Purkinje cell (primary cell): ENCODE measurements around the gene SLC2A2. TPM values are rescaled to one million over a fixed set of nuclear protein-coding genes. Genes with fewer than 3 reads are reported as not detected.

Experiments used
- polyA plus RNA-seq: library from polyadenylated mRNA; unstranded; fragments of >200 nt; fragmentation: Nextera tagmentation; gene quantifications from 2 replicates; pipeline ENCODE4 v1.2.1, GENCODE V29; 2014

SLC2A2 gene
- polyA plus RNA-seq = 0.09 TPM in 1 of 2 replicates, not detected in the other

DNA sequence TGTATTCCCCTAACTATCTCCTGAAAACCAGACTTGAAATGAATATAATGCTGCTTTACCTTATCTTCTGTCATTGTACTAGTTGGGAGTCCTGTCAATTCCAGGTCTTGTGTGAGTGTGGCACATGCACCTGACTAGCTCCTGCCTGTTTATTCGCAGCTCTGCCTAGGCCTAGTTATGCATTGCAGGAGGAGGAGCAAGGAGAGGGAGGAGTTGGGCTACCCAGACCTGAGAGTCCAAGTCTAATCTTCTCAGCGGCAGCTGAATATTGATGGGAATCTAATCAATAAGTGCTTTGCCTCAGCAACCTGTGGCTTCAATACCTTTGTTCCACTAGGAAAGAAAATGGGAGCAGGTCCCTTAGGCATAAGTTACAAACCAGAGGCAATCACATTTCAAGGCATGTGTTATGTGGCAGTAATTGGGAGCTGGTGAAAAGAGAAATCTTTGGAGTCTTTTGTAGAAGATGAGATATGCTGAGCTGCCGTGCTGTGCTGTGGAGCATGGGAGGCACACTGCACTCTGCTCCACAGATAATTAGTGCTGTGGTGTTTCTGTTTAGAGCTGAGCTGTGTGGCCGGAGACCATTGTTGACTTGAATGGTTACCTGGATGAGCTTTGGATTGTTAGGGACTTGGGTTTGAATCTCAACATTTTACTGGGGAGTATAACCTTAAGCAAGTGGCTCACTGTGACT lies at the start of gene SLC2A2:
SLC2A2 (minus strand) TSS at position 124 of the 697 bp plus-strand sequence; CDS start at position 74, 50 bp downstream.

Other genes with a start within 250 kb of the SLC2A2 start
- 95.0 and 129 TPM in 2 replicates for gene RPL22L1, start 156.5 kb downstream of the SLC2A2 start, polyA plus RNA-seq
- gene EIF5A2, start 118.1 kb downstream of the SLC2A2 start, polyA plus RNA-seq = 32.6 and 45.4 TPM in 2 replicates